Measurements from ENCODE around the gene CTCFL. TPM values are rescaled to one million over a fixed set of nuclear protein-coding genes. Genes with fewer than 3 reads are reported as not detected.

Gene CTCFL
- total RNA-seq, 1 donor = not detected

DNA sequence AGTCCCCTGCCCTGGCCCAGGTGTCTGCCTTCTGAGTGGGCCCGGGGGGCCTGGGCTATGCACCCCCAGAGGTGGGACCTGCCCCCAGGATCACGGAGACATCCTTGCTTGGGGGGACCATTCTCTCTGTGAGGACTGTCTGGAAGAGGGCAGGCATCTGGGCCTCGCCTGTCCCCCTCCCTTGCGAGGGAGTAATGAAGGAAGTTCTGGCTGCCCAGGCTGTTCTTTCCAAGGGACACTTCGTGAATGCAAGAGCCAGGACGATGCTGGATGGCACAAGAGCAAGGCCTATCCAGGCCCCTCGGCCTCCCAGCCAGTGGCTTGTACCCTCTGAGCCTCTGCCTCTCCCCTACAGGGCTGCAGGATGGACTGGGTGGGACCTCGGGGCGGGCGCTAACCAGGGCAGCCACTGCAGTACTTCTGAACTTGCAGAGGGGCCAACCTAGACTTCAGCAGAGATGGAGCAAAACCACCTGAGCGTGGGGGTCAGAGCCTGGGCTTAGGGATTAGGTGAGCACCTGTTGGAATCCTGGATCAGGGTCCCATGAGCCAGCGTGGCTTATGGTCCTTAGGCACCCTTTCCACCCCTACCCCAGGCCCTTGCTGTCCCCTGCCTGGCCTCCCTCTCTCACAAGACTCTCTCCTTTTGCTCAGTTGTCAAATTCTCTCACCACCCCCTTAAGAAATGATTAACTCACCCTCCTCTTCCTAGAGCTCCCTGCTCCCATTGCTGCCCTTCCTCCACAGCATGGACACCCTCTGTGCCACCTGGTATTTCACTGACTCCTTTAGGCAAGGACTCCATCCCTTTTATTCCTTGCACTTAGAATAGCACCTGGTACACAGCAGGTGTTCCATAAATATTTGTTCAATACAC, 53.2 kb downstream of the CTCFL start:
- no peak for TF ChIP-seq CTCF (IDR thresholded peaks at IDR 0.05; ENCODE audit: insufficient read depth, low read depth, low read length)
- no peak for DNase-seq (ENCODE audit: low read depth)
- no peak overlapping the region for H3K4me3 ChIP-seq (ENCODE audit: low read depth, low read length)

DNA sequence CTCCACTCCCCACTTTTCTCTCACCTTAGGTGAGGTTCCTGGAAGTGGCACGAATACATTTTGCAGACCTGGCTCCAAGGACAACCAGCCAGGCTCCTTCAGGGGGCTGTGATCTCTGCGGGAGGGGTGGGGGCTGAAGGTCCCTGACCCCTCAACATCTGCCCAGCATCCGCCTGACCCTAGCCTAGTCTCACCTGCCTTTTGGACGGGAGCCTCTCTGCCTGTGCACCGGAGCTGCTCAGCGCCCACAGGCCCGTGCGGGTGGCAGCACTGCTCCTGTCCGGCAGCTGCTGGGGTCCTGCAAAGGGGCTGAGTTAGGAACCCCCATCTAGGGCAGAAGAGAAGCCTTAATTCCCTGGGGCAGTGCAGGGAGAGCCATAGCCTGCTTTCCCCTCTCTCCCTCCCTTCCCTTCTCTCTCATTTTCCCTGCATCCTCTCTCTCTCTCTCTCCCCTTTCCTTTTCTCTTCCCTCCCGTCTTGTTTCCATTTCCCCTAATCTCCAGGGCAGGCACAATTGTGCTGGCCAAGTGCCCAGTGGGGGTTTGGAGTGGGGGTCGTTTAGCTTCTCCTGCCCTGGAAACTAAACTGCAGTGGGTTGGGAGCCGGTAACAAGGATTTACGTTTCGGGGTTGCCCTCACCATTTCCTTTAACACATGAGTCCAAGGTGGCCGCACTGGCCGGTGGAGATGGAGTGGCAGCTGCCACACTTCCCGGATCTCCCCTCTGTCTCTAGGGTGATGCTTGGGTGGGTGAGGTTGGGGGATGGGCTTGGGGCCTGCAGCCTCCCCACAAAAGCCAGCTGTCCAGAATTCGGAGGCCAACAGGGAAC, 54.1 kb downstream of the CTCFL start:
- TF ChIP-seq CTCF (IDR thresholded peaks at IDR 0.05; ENCODE audit: insufficient read depth, low read depth, low read length) = no peak
- DNase-seq (ENCODE audit: low read depth) = no peak
- no peak overlapping the region for H3K4me3 ChIP-seq (ENCODE audit: low read depth, low read length)

- DNase-seq (ENCODE audit: low read depth) = no peak
- no peak for TF ChIP-seq CTCF (IDR thresholded peaks at IDR 0.05; ENCODE audit: insufficient read depth, low read depth, low read length)
- no peak overlapping the region for H3K4me3 ChIP-seq (ENCODE audit: low read depth, low read length)
These were observed 54.8 kb downstream of the CTCFL start for GRCh38 chr20:57470212-57470522.

- no peak for TF ChIP-seq CTCF (IDR thresholded peaks at IDR 0.05; ENCODE audit: insufficient read depth, low read depth, low read length)
- DNase-seq (ENCODE audit: low read depth) = no peak
These were observed 55.3 kb downstream of the CTCFL start for GRCh38 chr20:57469418-57470211.

GRCh38 chr20:57468523-57469417, 56.2 kb downstream of the CTCFL start:
- no peak for TF ChIP-seq CTCF (IDR thresholded peaks at IDR 0.05; ENCODE audit: insufficient read depth, low read depth, low read length)
- no peak overlapping the region for H3K4me3 ChIP-seq (ENCODE audit: low read depth, low read length)
- no peak for DNase-seq (ENCODE audit: low read depth)

More at GRCh38 chr20:57469418-57470211, 55.3 kb downstream of the CTCFL start:
- H3K4me3 ChIP-seq (ENCODE audit: low read depth, low read length) = no peak overlapping the region

DNA sequence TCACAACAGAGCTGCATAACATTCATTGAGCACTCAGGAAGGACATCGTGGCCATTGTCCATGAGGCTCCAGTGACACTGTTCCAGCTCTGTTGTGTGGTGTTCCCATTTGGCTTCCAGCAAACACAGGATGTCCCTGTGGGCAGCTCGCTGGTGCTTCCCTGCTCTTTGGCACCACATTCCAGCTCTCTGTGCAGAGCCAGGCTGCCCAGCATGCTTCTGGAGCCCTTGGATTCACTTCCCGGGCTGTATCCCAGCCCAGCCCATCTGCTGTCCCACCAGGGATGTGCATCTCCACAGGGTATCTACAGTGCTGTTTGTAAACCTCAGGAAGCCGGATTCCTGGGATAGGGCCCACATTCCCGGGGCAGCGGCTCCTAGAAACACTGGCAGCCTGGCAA, 57.2 kb downstream of the CTCFL start:
- TF ChIP-seq CTCF (IDR thresholded peaks at IDR 0.05; ENCODE audit: insufficient read depth, low read depth, low read length) = no peak
- DNase-seq (ENCODE audit: low read depth) = no peak
- H3K4me3 ChIP-seq (ENCODE audit: low read depth, low read length) = no peak overlapping the region
